BJ (cell line): ENCODE measurements around the gene KRR1. TPM values are rescaled to one million over a fixed set of nuclear protein-coding genes. Genes with fewer than 3 reads are reported as not detected.

Experiments used
- CTCF ChIA-PET: fragments of 350-600 bp; formaldehyde crosslinking; extraction: SDS; loops from one replicate; lab custom pipeline; 2021; ENCODE audit warnings: antibody characterized with exemption, inconsistent platforms; lab: Yijun Ruan, JAX
- POLR2A ChIA-PET: fragments of 300-600 bp; sonication (Branson Sonifier 250); formaldehyde crosslinking; extraction: SDS; loops from one replicate; lab custom pipeline; 2021; ENCODE audit warnings: antibody characterized with exemption; lab: Charles Lee
- DNase-seq: peaks from one replicate; pipeline ENCODE4 v3.0.0-alpha.2; 2011; ENCODE audit warnings: low read depth
- H3K27me3 ChIP-seq: 2 replicates; pipeline ENCODE4 v1.6.0; 2011; ENCODE audit warnings: low read length; ENCODE audit not compliant: control insufficient read depth, insufficient read depth
- H3K36me3 ChIP-seq: 2 replicates; pipeline ENCODE4 v1.5.1; 2011; ENCODE audit warnings: low read length; ENCODE audit not compliant: control insufficient read depth, insufficient read depth
- H3K4me3 ChIP-seq: 2 replicates; pipeline ENCODE4 v1.5.1; 2011; ENCODE audit warnings: low read depth, mild to moderate bottlenecking, control low read depth, low read length
- polyA plus RNA-seq: library from polyadenylated mRNA; depleted of rRNA; stranded (reverse); fragments of >200 nt; gene quantifications from 2 replicates; pipeline ENCODE4 v1.2.3, GENCODE V29; 2011
- TF ChIP-seq, protein P1 (sequence below): IDR thresholded peaks from 2 replicates; pipeline ENCODE4 v1.5.1; 2011; ENCODE audit warnings: low read depth, mild to moderate bottlenecking, control low read depth, inconsistent platforms, low read length, moderate library complexity; ENCODE audit not compliant: insufficient read depth

Gene KRR1
- polyA plus RNA-seq, 1 experiment, result 10.4 TPM

GRCh38 chr12:75483431-75483830 is 28.0 kb downstream of the KRR1 start:
- Histone ChIP-seq H3K4me3 (no peak overlapping the region), H3K36me3 (no peaks in the 10 kb centered on the region), H3K27me3 (no peaks in the 10 kb centered on the region)
- CTCF ChIA-PET, result interaction anchor here (0.7 to 7.3 kb wide), 8 partner anchors 13 to 150 kb away, joined by 3 to 28 read pairs (median 6); partner anchors contain the start of genes GLIPR1L1, GLIPR1L2 and KRR1
- POLR2A ChIA-PET, result no interaction called here
- DNase-seq, result no peak
- TF ChIP-seq, protein P1, sequence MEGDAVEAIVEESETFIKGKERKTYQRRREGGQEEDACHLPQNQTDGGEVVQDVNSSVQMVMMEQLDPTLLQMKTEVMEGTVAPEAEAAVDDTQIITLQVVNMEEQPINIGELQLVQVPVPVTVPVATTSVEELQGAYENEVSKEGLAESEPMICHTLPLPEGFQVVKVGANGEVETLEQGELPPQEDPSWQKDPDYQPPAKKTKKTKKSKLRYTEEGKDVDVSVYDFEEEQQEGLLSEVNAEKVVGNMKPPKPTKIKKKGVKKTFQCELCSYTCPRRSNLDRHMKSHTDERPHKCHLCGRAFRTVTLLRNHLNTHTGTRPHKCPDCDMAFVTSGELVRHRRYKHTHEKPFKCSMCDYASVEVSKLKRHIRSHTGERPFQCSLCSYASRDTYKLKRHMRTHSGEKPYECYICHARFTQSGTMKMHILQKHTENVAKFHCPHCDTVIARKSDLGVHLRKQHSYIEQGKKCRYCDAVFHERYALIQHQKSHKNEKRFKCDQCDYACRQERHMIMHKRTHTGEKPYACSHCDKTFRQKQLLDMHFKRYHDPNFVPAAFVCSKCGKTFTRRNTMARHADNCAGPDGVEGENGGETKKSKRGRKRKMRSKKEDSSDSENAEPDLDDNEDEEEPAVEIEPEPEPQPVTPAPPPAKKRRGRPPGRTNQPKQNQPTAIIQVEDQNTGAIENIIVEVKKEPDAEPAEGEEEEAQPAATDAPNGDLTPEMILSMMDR, result no peak

- TF ChIP-seq, protein P1, result no peak
- no peak for DNase-seq
- POLR2A ChIA-PET, result no interaction called here
- peak overlapping the region; percentile 3; the same call in 1 of the 2 replicates for H3K4me3 ChIP-seq
- no peaks in the 10 kb centered on the region for H3K36me3 ChIP-seq
- no peaks in the 10 kb centered on the region for H3K27me3 ChIP-seq
- CTCF ChIA-PET, result interaction anchor here (2.0 to 7.3 kb wide), 2 partner anchors 14 to 91 kb away, joined by 7 to 28 read pairs; partner anchors contain the start of gene GLIPR1L2
Observed at GRCh38 chr12:75482646-75483045, 28.8 kb downstream of the KRR1 start.

DNA sequence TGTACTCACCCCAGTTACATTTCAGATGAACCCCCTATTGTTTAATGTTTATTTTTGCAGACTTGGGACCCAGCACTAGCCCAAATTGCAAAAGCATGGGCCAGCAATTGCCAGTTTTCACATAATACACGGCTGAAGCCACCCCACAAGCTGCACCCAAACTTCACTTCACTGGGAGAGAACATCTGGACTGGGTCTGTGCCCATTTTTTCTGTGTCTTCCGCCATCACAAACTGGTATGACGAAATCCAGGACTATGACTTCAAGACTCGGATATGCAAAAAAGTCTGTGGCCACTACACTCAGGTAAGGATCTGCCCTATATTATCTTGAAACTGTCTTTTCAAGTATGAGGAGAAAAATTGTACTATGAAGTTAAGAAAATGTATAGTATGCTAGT is 29.6 kb downstream of the KRR1 start:
- CTCF ChIA-PET, result interaction anchor here (0.5 to 7.3 kb wide), 2 partner anchors 90 to 137 kb away, joined by 3 to 28 read pairs; partner anchors contain the start of gene GLIPR1L2
- TF ChIP-seq, protein P1, result no peak
- H3K27me3 ChIP-seq, result no peaks in the 10 kb centered on the region
- no peak for DNase-seq
- POLR2A ChIA-PET, result no interaction called here
- H3K36me3 ChIP-seq, result no peaks in the 10 kb centered on the region
- peak overlapping the region; percentile 42 for H3K4me3 ChIP-seq

- ChIA-PET POLR2A (interaction anchor here (0.6 to 1.5 kb wide), 3 partner anchors 90 to 1078 kb away, joined by 3 read pairs; partner anchors contain the start of genes CAPS2 and OSBPL8), CTCF (interaction anchor here (0.5 to 7.3 kb wide), 3 partner anchors 9 to 136 kb away, joined by 3 to 28 read pairs (median 3); partner anchors contain the start of gene GLIPR1L2)
- TF ChIP-seq, protein P1, result no peak
- H3K36me3 ChIP-seq, result no peaks in the 10 kb centered on the region
- H3K27me3 ChIP-seq, result no peaks in the 10 kb centered on the region
- H3K4me3 ChIP-seq, result peak overlapping the region; percentile 42
- DNase-seq, result no peak
Observed at GRCh38 chr12:75481013-75481705, 30.2 kb downstream of the KRR1 start.

DNA sequence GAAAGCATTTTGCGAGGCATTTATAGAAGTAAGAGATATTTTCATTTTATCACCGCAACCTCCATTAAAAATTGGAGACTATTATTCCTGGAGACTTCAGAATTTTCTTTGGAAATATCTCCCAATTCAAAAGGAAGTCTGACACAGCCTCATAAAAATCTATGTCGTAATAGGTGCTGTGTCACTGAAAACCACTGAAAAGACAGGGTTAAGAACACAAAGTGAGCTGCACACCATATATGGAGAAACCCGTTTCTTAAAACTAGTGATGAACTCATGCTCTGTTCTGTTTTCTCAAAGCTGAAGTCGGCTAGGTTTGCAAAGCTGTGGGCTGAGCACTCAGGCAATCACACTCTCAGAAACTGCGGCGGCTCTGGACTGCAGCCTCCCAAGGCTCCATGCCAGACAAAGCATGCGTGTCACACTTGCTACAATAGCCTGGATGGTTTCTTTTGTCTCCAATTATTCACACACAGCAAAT is 30.9 kb downstream of the KRR1 start, which contains the start of gene GLIPR1:
GLIPR1 (plus strand) TSS at position 287 of the 481 bp plus-strand sequence; CDS start at position 413, 126 bp downstream.
- Histone ChIP-seq H3K27me3 (no peaks in the 10 kb centered on the region), H3K4me3 (peak within 1 kb of the TSS; percentile 42), H3K36me3 (no peaks in the 10 kb centered on the region)
- POLR2A ChIA-PET, result interaction anchor here (0.6 to 1.5 kb wide), 4 partner anchors 25 to 1079 kb away, joined by 3 to 4 read pairs (median 3); partner anchors contain the start of genes CAPS2 and OSBPL8
- CTCF ChIA-PET, result interaction anchor here (1.0 to 7.3 kb wide), 3 partner anchors 25 to 145 kb away, joined by 3 to 28 read pairs (median 5); partner anchors contain the start of genes GLIPR1L1 and GLIPR1L2
- TF ChIP-seq, protein P1, result no peak
- DNase-seq, result peak; percentile 95
